A549 (cell line): ENCODE data around the gene PLA2G2C. TPM values are rescaled to one million over a fixed set of nuclear protein-coding genes. Genes with fewer than 3 reads are reported as not detected.

Experiments
- ATAC-seq, 2 experiments: fragments of 200-7000 bp in 1 of 2; fragments of >200 bp in 1 of 2; cut with Nextera tagmentation in 1 of 2; cut with Tn5 transposase in 1 of 2; 3 replicates each; pipeline versions ENCODE4 v1.8.0 to v1.9.1; 2018 to 2020; ENCODE audit warnings: mild to moderate bottlenecking in 1 of 2, moderate library complexity in 1 of 2
- CTCF ChIA-PET: fragments of 300-600 bp; sonication (Branson Sonifier 250); formaldehyde crosslinking; extraction: SDS; loops from one replicate; lab custom pipeline; 2021; ENCODE audit warnings: antibody characterized with exemption, inconsistent platforms; lab: Yijun Ruan, JAX
- POLR2A ChIA-PET: fragments of 350-600 bp; formaldehyde crosslinking; extraction: SDS; loops from one replicate; lab custom pipeline; 2021; ENCODE audit warnings: antibody characterized with exemption, inconsistent platforms; lab: Yijun Ruan, JAX
- DNase-seq, 2 experiments: peaks; one replicate each; pipeline versions ENCODE4 v3.0.0 to v3.0.0-alpha.2; 2011 to 2016; ENCODE audit warnings: low read depth in 1 of 2, low spot score in 1 of 2
- FAIRE-seq: peaks from 2 replicates; lab custom pipeline; 2011; peaks lifted over from hg19 to GRCh38; lab: Jason Lieb, UNC
- H3K27ac ChIP-seq, 2 experiments: fragments of >200 bp; sonication (Bioruptor Twin); formaldehyde crosslinking; 3 replicates each; pipeline ENCODE4 v1.5.1; 2016 to 2017
- H3K4me1 ChIP-seq: fragments of >200 bp; sonication (Bioruptor Twin); formaldehyde crosslinking; 3 replicates; pipeline ENCODE4 v1.6.1; 2016
- H3K4me2 ChIP-seq: fragments of >200 bp; sonication (Bioruptor Twin); formaldehyde crosslinking; 3 replicates; pipeline ENCODE4 v1.6.1; 2016
- H3K4me3 ChIP-seq: fragments of >200 bp; sonication (Bioruptor Twin); formaldehyde crosslinking; 3 replicates; pipeline ENCODE4 v1.5.1; 2016
- H3K9me3 ChIP-seq: fragments of >200 bp; sonication (Bioruptor Twin); formaldehyde crosslinking; 3 replicates; pipeline ENCODE4 v1.6.1; 2016
- BCL3 ChIP-seq: fragments of >200 bp; sonication (Bioruptor Twin); formaldehyde crosslinking; IDR thresholded peaks from 3 replicates; pipeline ENCODE4 v1.6.1; 2016
- CBX2 ChIP-seq: fragments of 200-600 bp; sonication (generic); IDR thresholded peaks from 2 replicates; pipeline ENCODE4 v1.6.1; 2016; ENCODE audit warnings: low read depth, mild to moderate bottlenecking, borderline replicate concordance
- CEBPB ChIP-seq, 2 experiments: fragments of >200 bp in 1 of 2; sonication (Bioruptor Twin) in 1 of 2; formaldehyde crosslinking in 1 of 2; IDR thresholded peaks; 2 replicates each; pipeline ENCODE4 v1.6.1; 2012 to 2016
- EHF ChIP-seq: fragments of 250-450 bp; sonication (Bioruptor Pico); IDR thresholded peaks from 2 replicates; pipeline ENCODE4 v1.5.0; 2020; ENCODE audit warnings: mild to moderate bottlenecking
- ESRRA ChIP-seq: fragments of 150-350 bp; IDR thresholded peaks from 2 replicates; pipeline ENCODE4 v1.6.1; 2014; ENCODE audit warnings: mild to moderate bottlenecking, low read length, borderline replicate concordance
- FOSB ChIP-seq: fragments of 250-450 bp; sonication (Bioruptor Pico); IDR thresholded peaks from 2 replicates; pipeline ENCODE4 v1.5.0; 2020; ENCODE audit warnings: mild to moderate bottlenecking, moderate library complexity
- FOSL2 ChIP-seq, 2 experiments: fragments of 450-650 bp in 1 of 2; fragments of >200 bp in 1 of 2; sonication (Bioruptor Twin) in 1 of 2; formaldehyde crosslinking; IDR thresholded peaks; 2 replicates each; pipeline versions ENCODE4 v1.5.0 to v1.6.1; 2016 to 2020; ENCODE audit warnings: mild to moderate bottlenecking in 1 of 2, moderate library complexity in 1 of 2
- HDAC2 ChIP-seq: fragments of 200-600 bp; sonication (generic); IDR thresholded peaks from 2 replicates; pipeline ENCODE4 v1.6.1; 2016
- KDM5A ChIP-seq: fragments of 200-600 bp; sonication (generic); IDR thresholded peaks from 2 replicates; pipeline ENCODE4 v1.6.1; 2016; ENCODE audit warnings: antibody characterized with exemption, mild to moderate bottlenecking
- MAFK ChIP-seq: fragments of 450-650 bp; IDR thresholded peaks from 2 replicates; pipeline ENCODE4 v1.6.1; 2014; ENCODE audit not compliant: partially characterized antibody
- NR3C1 ChIP-seq: fragments of >200 bp; sonication (Bioruptor Twin); formaldehyde crosslinking; IDR thresholded peaks from 3 replicates; pipeline ENCODE4 v1.6.1; 2017
- PHF8 ChIP-seq: fragments of 200-600 bp; sonication (generic); IDR thresholded peaks from 2 replicates; pipeline ENCODE4 v1.6.1; 2016; ENCODE audit warnings: low read depth, mild to moderate bottlenecking, antibody characterized with exemption, moderate library complexity, borderline replicate concordance
- RARB ChIP-seq: fragments of 250-450 bp; sonication (Bioruptor Pico); IDR thresholded peaks from 2 replicates; pipeline ENCODE4 v1.8.0; 2021; ENCODE audit warnings: mild to moderate bottlenecking, moderate library complexity
- REST ChIP-seq: fragments of 200-600 bp; sonication (generic); IDR thresholded peaks from 2 replicates; pipeline ENCODE4 v1.6.1; 2016; ENCODE audit warnings: antibody characterized with exemption, mild to moderate bottlenecking, moderate library complexity
- SMC3 ChIP-seq: fragments of >200 bp; sonication (Bioruptor Twin); formaldehyde crosslinking; IDR thresholded peaks from 3 replicates; pipeline ENCODE4 v1.6.1; 2018; ENCODE audit warnings: inconsistent platforms
- ZSCAN20 ChIP-seq: fragments of 250-450 bp; sonication (Bioruptor Pico); IDR thresholded peaks from 2 replicates; pipeline ENCODE4 v1.8.0; 2022; ENCODE audit warnings: mild to moderate bottlenecking, moderate library complexity
- WGBS: methylation state at CpG from one replicate; pipeline ENCODE4 v1.1.6; 2017; ENCODE audit errors: missing lambda C conversion rate; 5-methylcytosine and 5-hydroxymethylcytosine counted together
- polyA plus RNA-seq, 4 experiments: library from polyadenylated mRNA; depleted of rRNA in 3 of 4; stranded (reverse); fragments of >200 nt; fragmentation: RNase III in 1 of 4; extraction: RNeasy Plus Mini Kit Qiagen cat#74134 plus additional on column Dnase treatment in 1 of 4; gene quantifications; 2 replicates in 3 of 4; 3 replicates in 1 of 4; pipeline ENCODE4 v1.2.3, GENCODE V29; 2011 to 2017
- TF ChIP-seq, protein P1 (sequence below): fragments of 250-450 bp; sonication (Bioruptor Pico); IDR thresholded peaks from 2 replicates; pipeline ENCODE4 v1.5.0; 2021; ENCODE audit warnings: mild to moderate bottlenecking, moderate library complexity, borderline replicate concordance

Gene PLA2G2C
- polyA plus RNA-seq, 2 of the 4 experiments (the other 2 are of a cell fraction) = not detected

DNA sequence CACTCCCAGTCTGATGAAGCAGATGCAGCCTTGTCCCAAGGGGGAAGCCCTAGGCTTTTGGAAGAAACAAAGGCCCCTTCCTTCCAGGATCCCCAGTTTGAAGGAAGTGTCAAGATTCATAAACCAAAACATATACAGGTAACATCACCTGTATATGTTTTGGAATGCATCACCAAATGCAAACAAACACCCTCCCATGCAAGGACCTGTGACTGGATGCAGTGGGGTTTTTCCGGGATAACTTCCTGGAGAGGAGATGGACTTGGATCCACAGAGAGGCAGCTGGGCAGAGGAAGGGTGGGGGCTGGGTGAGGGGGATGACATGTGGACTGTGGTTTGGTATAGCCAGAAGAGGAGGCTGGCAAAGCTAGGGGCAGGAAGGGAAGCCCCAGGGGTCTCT, 48.7 kb downstream of the PLA2G2C start (continued):
- TF ChIP-seq REST (no peak), HDAC2 (no peak), CEBPB (IDR thresholded peaks at IDR 0.05) (no peak), SMC3 (no peak)

GRCh38 chr1:20137055-20137454, 49.3 kb downstream of the PLA2G2C start:
- ChIA-PET POLR2A (no interaction called here), CTCF (no interaction called here)
- no peak overlapping the region for H3K27ac ChIP-seq
- H3K9me3 ChIP-seq = no peaks in the 10 kb centered on the region
- H3K4me1 ChIP-seq = no peaks in the 10 kb centered on the region
- WGBS = 90% methylated on average over 2 of the region's 4 CpGs
- H3K4me3 ChIP-seq = no peak overlapping the region
- no peak for FAIRE-seq
- no peak for DNase-seq
- no peak for ATAC-seq
- no peak for TF ChIP-seq PHF8
- no peak for TF ChIP-seq BCL3
- no peak for TF ChIP-seq NR3C1
- no peak for TF ChIP-seq FOSB (CRISPR knock-in tag)
- TF ChIP-seq REST = no peak
- TF ChIP-seq FOSL2 (IDR thresholded peaks at IDR 0.05) = no peak
- TF ChIP-seq FOSL2 (CRISPR knock-in tag; IDR thresholded peaks at IDR 0.05) = no peak
- TF ChIP-seq, all 56 proteins: peak for 0
- no peak overlapping the region for H3K4me2 ChIP-seq

DNA sequence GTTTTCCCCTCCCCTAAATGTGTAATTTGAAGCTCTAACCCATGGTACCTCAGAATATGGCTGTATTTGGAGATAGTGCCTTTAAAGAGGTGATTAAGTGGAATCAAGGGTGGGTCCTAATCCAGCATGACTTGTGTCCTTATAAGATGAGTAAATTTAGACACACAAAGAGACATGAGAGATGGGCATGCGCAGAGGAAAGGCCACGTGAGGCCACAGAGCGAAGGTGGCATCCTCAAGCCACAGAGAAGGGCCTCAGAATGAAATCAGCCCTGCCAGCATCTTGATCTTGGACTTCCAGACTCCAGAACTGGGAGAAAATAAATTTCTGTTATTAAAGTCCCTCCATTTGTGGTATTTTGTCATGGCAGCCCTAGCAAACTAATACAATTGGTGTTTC, 50.1 kb downstream of the PLA2G2C start:
- Histone ChIP-seq H3K4me3 (no peak overlapping the region), H3K4me2 (no peak overlapping the region), H3K4me1 (no peaks in the 10 kb centered on the region), H3K9me3 (no peaks in the 10 kb centered on the region), H3K27ac (no peak overlapping the region)
- ChIA-PET CTCF (no interaction called here), POLR2A (no interaction called here)
- TF ChIP-seq, protein P1, sequence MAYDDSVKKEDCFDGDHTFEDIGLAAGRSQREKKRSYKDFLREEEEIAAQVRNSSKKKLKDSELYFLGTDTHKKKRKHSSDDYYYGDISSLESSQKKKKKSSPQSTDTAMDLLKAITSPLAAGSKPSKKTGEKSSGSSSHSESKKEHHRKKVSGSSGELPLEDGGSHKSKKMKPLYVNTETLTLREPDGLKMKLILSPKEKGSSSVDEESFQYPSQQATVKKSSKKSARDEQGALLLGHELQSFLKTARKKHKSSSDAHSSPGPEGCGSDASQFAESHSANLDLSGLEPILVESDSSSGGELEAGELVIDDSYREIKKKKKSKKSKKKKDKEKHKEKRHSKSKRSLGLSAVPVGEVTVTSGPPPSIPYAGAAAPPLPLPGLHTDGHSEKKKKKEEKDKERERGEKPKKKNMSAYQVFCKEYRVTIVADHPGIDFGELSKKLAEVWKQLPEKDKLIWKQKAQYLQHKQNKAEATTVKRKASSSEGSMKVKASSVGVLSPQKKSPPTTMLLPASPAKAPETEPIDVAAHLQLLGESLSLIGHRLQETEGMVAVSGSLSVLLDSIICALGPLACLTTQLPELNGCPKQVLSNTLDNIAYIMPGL (CRISPR knock-in tag) = no peak
- TF ChIP-seq RARB (CRISPR knock-in tag) (no peak), ZSCAN20 (CRISPR knock-in tag) (no peak), EHF (CRISPR knock-in tag) (no peak), CBX2 (no peak), CEBPB (IDR thresholded peaks at IDR 0.05) (no peak), MAFK (no peak), KDM5A (no peak), SMC3 (no peak), ESRRA (no peak)
- no peak for FAIRE-seq
- 94% methylated on average over 3 of the region's 3 CpGs for WGBS
- DNase-seq = no peak
- no peak for ATAC-seq
